ENCODE results near the gene THOC3.
"Not testable (repeated sequence)": the region's sequence is repeated elsewhere in the genome, so short reads cannot be mapped to it uniquely, and the experiment has no call there.

- TF ChIP-seq, protein P1, sequence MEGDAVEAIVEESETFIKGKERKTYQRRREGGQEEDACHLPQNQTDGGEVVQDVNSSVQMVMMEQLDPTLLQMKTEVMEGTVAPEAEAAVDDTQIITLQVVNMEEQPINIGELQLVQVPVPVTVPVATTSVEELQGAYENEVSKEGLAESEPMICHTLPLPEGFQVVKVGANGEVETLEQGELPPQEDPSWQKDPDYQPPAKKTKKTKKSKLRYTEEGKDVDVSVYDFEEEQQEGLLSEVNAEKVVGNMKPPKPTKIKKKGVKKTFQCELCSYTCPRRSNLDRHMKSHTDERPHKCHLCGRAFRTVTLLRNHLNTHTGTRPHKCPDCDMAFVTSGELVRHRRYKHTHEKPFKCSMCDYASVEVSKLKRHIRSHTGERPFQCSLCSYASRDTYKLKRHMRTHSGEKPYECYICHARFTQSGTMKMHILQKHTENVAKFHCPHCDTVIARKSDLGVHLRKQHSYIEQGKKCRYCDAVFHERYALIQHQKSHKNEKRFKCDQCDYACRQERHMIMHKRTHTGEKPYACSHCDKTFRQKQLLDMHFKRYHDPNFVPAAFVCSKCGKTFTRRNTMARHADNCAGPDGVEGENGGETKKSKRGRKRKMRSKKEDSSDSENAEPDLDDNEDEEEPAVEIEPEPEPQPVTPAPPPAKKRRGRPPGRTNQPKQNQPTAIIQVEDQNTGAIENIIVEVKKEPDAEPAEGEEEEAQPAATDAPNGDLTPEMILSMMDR (IDR thresholded peaks at IDR 0.05): not testable (repeated sequence)
- not testable (repeated sequence) for TF ChIP-seq POLR2A (IDR thresholded peaks at IDR 0.05)
Measured at GRCh38 chr5:176010202-176010601, 42.1 kb upstream of the THOC3 start.
